Neural crest cell (in vitro differentiated cells): Measurements from ENCODE around the gene MEIS3. TPM values are rescaled to one million over a fixed set of nuclear protein-coding genes. Genes with fewer than 3 reads are reported as not detected.

Experiments used
- DNase-seq: peaks from one replicate; pipeline ENCODE4 v3.0.0; 2021; ENCODE audit warnings: low read depth, mixed read lengths, low spot score
- H3K27ac Mint-ChIP-seq: one replicate; pipeline ENCODE4 v1.8.0; 2021; ENCODE audit warnings: mild to moderate bottlenecking, mixed read lengths; ENCODE audit not compliant: unreplicated experiment
- H3K27me3 Mint-ChIP-seq: 2 replicates; pipeline ENCODE4 v1.8.0; 2021; ENCODE audit warnings: low read depth, mild to moderate bottlenecking, mixed read lengths
- H3K36me3 Mint-ChIP-seq: 2 replicates; pipeline ENCODE4 v1.8.0; 2021; ENCODE audit warnings: low read depth, mild to moderate bottlenecking, mixed read lengths
- H3K4me1 Mint-ChIP-seq: 2 replicates; pipeline ENCODE4 v1.8.0; 2021; ENCODE audit warnings: mixed read lengths
- H3K4me3 Mint-ChIP-seq: one replicate; pipeline ENCODE4 v1.8.0; 2021; ENCODE audit warnings: mild to moderate bottlenecking, mixed read lengths
- H3K9me3 Mint-ChIP-seq: 2 replicates; pipeline ENCODE4 v1.8.0; 2021; ENCODE audit warnings: mixed read lengths
- CTCF ChIP-seq: fragments of 200-600 bp; sonication (generic); conservative IDR thresholded peaks from 2 replicates; pipeline ENCODE4 v1.5.0; 2021; ENCODE audit warnings: antibody characterized with exemption, mild to moderate bottlenecking
- total RNA-seq: library from RNA; stranded (reverse); gene quantifications from 2 replicates; pipeline ENCODE4 v1.2.1, GENCODE V29; 2021

MEIS3 gene
- total RNA-seq, 1 donor from 2014 or later = 99.9 TPM

- no peaks in the 10 kb centered on the region for H3K9me3 Mint-ChIP-seq
- no peak for DNase-seq
- H3K27ac Mint-ChIP-seq = no peak overlapping the region
Observed at GRCh38 chr19:47363758-47364531, 55.4 kb downstream of the MEIS3 start.

DNA sequence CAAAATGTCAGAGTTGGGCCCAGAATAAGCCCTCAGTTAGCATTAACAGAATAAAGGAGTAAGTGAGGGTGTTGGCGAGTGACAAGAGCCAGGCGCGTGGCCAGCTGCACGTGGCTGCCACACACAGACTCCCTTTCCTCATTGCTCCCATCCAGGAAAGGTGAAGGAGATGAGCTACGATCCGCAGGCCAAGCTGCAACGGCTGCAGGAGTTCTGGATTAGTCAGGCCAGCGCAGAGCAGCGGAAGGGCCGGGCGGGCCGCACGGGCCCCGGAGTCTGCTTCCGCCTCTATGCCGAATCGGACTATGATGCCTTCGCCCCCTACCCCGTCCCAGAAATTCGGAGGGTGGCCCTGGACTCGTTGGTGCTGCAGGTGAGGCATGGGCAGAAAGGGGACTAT lies 57.0 kb downstream of the MEIS3 start:
- Mint-ChIP-seq H3K9me3 (no peaks in the 10 kb centered on the region), H3K4me3 (no peak overlapping the region), H3K27me3 (no peaks in the 10 kb centered on the region), H3K27ac (no peak overlapping the region), H3K36me3 (peaks cover 11% of the 10 kb centered on the region), H3K4me1 (no peaks in the 10 kb centered on the region)
- no peak for TF ChIP-seq CTCF
- no peak for DNase-seq

More at GRCh38 chr19:47363758-47364531, 55.4 kb downstream of the MEIS3 start:
- no peak for TF ChIP-seq CTCF
- Mint-ChIP-seq H3K36me3 (peaks cover 7% of the 10 kb centered on the region), H3K4me3 (no peak overlapping the region), H3K27me3 (no peaks in the 10 kb centered on the region), H3K4me1 (no peaks in the 10 kb centered on the region)

DNA sequence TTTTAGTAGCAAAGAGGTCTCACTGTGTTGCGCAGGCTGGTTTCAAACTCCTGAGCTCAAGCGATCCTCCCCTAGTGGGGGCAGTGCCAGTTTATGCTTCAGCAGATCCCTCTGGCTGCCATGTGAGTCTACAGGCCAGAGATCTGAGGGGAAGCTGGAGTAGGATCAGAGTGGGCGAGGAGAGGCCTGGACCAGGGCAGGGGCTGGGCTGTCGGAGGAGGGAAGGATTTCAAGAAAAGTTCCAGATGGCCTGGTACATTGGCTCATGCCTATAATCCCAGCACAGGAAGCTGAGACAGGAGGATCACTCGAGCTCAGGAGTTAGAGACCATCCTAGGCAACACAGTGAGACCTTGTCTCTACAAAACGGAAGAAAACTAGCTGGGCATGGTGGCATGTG lies 60.4 kb downstream of the MEIS3 start:
- no peaks in the 10 kb centered on the region for H3K27me3 Mint-ChIP-seq
- peaks cover 24% of the 10 kb centered on the region for H3K36me3 Mint-ChIP-seq
- TF ChIP-seq CTCF = no peak
- no peaks in the 10 kb centered on the region for H3K9me3 Mint-ChIP-seq
- H3K4me1 Mint-ChIP-seq = no peaks in the 10 kb centered on the region
- H3K4me3 Mint-ChIP-seq = no peak overlapping the region
- no peak for DNase-seq
- no peak overlapping the region for H3K27ac Mint-ChIP-seq

DNA sequence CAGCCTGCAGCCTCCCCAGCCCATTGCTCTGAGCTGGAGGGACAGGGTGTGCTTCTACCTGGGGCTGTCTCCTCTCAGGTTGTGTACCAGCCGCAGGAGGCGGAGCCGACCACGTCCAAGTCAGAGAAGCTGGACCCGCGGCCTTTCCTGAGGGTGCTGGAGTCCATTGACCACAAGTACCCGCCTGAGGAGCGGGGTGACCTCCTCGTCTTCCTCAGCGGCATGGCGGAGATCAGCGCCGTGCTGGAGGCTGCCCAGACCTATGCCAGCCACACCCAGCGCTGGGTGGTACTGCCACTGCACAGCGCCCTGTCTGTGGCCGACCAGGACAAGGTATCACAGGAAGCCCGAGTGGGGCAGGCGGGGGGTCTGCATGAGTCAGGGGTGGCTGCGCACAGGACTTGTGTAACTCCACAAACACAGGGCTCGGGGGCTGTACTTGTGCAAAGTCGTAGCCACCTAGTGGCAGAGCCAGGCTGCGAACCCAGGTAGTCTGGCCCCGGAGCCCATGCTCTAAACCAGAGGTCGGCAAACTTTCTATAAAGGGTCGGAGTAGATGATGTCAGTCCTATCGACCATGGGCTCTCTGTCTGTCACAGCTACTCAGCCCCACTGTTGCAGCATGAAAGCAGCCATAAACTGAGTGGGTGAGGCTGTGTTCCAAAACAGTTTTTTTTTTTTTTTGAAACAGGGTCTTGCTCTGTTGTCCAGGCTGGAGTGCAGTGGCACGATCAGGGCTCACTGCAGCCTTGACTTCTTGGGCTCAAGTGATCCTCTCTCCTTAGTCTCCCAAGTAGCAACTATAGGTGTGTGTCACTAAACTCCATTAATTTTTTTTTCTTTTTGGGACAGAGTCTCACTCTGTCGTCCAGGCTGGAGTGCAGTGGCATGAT lies 61.3 kb downstream of the MEIS3 start:
- no peak for DNase-seq
- no peaks in the 10 kb centered on the region for H3K9me3 Mint-ChIP-seq
- peak; percentile 31 for TF ChIP-seq CTCF
- H3K27me3 Mint-ChIP-seq = no peaks in the 10 kb centered on the region
- no peak overlapping the region for H3K27ac Mint-ChIP-seq
- H3K4me3 Mint-ChIP-seq = no peak overlapping the region
- peaks cover 28% of the 10 kb centered on the region for H3K36me3 Mint-ChIP-seq
- H3K4me1 Mint-ChIP-seq = no peaks in the 10 kb centered on the region

DNA sequence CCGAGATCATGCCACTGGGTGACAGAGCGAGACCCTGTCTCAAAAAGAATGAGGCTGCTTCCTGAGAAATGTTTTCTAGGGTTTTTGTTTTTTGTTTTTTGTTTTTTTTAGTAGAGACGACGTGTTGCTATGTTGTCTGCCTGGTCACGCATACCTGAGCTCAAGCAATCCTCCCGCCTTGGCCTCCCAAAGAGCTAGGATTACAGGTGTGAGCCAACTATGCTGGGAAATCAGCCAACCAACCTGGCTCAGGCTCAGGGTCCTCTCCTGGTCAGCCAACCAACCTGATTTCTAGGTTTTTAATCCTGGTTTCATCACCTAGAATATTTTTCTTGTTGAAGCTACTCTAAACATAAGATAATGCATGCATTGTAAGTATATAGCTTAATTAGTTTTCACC lies 62.4 kb downstream of the MEIS3 start:
- H3K27me3 Mint-ChIP-seq = no peaks in the 10 kb centered on the region
- H3K27ac Mint-ChIP-seq = no peak overlapping the region
- peaks cover 6% of the 10 kb centered on the region for H3K4me1 Mint-ChIP-seq
- DNase-seq = no peak
- H3K36me3 Mint-ChIP-seq = peaks cover 33% of the 10 kb centered on the region
- H3K9me3 Mint-ChIP-seq = no peaks in the 10 kb centered on the region
- no peak overlapping the region for H3K4me3 Mint-ChIP-seq
- TF ChIP-seq CTCF = no peak
